Neural cell (in vitro differentiated cells): ENCODE measurements around the gene DMWD. TPM values are rescaled to one million over a fixed set of nuclear protein-coding genes. Genes with fewer than 3 reads are reported as not detected.

Source experiments
- H2AFZ ChIP-seq: fragments of 200-600, 300-800 bp; sonication (generic), shearing (Covaris generic); 2 replicates; pipeline ENCODE4 v1.6.0; 2014; ENCODE audit warnings: low read depth, mild to moderate bottlenecking, antibody characterized with exemption, low read length, moderate library complexity
- H3F3A ChIP-seq: fragments of 200-600 bp; shearing (Covaris generic); 2 replicates; pipeline ENCODE4 v1.6.1; 2016; ENCODE audit warnings: mild to moderate bottlenecking, moderate library complexity, mixed read lengths, antibody characterized with exemption, low read length; ENCODE audit not compliant: insufficient read depth, poor library complexity, severe bottlenecking
- H3K27ac ChIP-seq: fragments of 200-600, 300-800 bp; sonication (generic), shearing (Covaris generic); 2 replicates; pipeline ENCODE4 v1.5.1; 2014; ENCODE audit warnings: mild to moderate bottlenecking, low read length, moderate library complexity
- H3K27me3 ChIP-seq: fragments of 300-800, 200-600 bp; sonication (generic), shearing (Covaris generic); 2 replicates; pipeline ENCODE4 v1.6.0; 2014; ENCODE audit warnings: mild to moderate bottlenecking, low read depth, low read length, moderate library complexity; ENCODE audit not compliant: insufficient read depth
- H3K36me3 ChIP-seq: fragments of 300-800, 200-600 bp; sonication (generic), shearing (Covaris generic); 2 replicates; pipeline ENCODE4 v1.5.1; 2014; ENCODE audit warnings: mild to moderate bottlenecking, antibody characterized with exemption, low read length, moderate library complexity; ENCODE audit not compliant: insufficient read depth
- H3K4me2 ChIP-seq: fragments of 300-800, 200-600 bp; sonication (generic), shearing (Covaris generic); 2 replicates; pipeline ENCODE4 v1.6.0; 2014; ENCODE audit warnings: mild to moderate bottlenecking, low read length
- H3K4me3 ChIP-seq: fragments of 300-800, 200-600 bp; sonication (generic), shearing (Covaris generic); 2 replicates; pipeline ENCODE4 v1.5.1; 2014; ENCODE audit warnings: mild to moderate bottlenecking, low read length, moderate library complexity
- H3K79me2 ChIP-seq: fragments of 200-600 bp; shearing (Covaris generic); replicated peaks from 2 replicates; pipeline ENCODE4 v1.6.0; 2014; ENCODE audit warnings: mild to moderate bottlenecking, low read length, moderate library complexity; ENCODE audit not compliant: insufficient read depth
- H3K9ac ChIP-seq: fragments of 300-800, 200-600 bp; sonication (generic), shearing (Covaris generic); 2 replicates; pipeline ENCODE4 v1.6.1; 2016; ENCODE audit warnings: mild to moderate bottlenecking, low read length, mixed read lengths
- H3K9me2 ChIP-seq: fragments of 200-600 bp; shearing (Covaris generic); 2 replicates; pipeline ENCODE4 v1.6.1; 2016; ENCODE audit warnings: mild to moderate bottlenecking, low read length, mixed read lengths; ENCODE audit not compliant: insufficient read depth
- H3K9me3 ChIP-seq: fragments of 200-600, 300-800 bp; sonication (generic), shearing (Covaris generic); 2 replicates; pipeline ENCODE4 v1.6.1; 2016; ENCODE audit warnings: mild to moderate bottlenecking, mixed run types, low read length, moderate library complexity, mixed read lengths
- H4K20me1 ChIP-seq: fragments of 200-600 bp; shearing (Covaris generic); 2 replicates; pipeline ENCODE4 v1.6.1; 2016; ENCODE audit warnings: mild to moderate bottlenecking, mixed run types; ENCODE audit not compliant: insufficient read depth
- EP300 ChIP-seq: fragments of 450-650 bp; conservative IDR thresholded peaks from 2 replicates; pipeline ENCODE4 v1.6.1; 2014; ENCODE audit warnings: antibody characterized with exemption, mild to moderate bottlenecking, moderate library complexity; ENCODE audit not compliant: poor library complexity, severe bottlenecking
- EZH2 ChIP-seq: fragments of 200-600, 300-800 bp; shearing (Covaris generic), sonication (generic); IDR thresholded peaks from 2 replicates; pipeline ENCODE4 v1.6.1; 2014; ENCODE audit warnings: antibody characterized with exemption, low read length, borderline replicate concordance, mild to moderate bottlenecking; ENCODE audit not compliant: insufficient read depth, poor library complexity, severe bottlenecking
- MXI1 ChIP-seq: fragments of 450-650 bp; conservative IDR thresholded peaks from 2 replicates; pipeline ENCODE4 v1.6.1; 2014; ENCODE audit warnings: antibody characterized with exemption, mild to moderate bottlenecking; ENCODE audit not compliant: poor library complexity, severe bottlenecking
- POLR2AphosphoS5 ChIP-seq: IDR thresholded peaks from 2 replicates; pipeline ENCODE4 v1.6.1; 2012
- RAD21 ChIP-seq: fragments of 450-650 bp; conservative IDR thresholded peaks from 2 replicates; pipeline ENCODE4 v1.6.1; 2014; ENCODE audit warnings: antibody characterized with exemption, mild to moderate bottlenecking, moderate library complexity
- SMC3 ChIP-seq: fragments of 450-650 bp; conservative IDR thresholded peaks from 2 replicates; pipeline ENCODE4 v1.6.1; 2014; ENCODE audit warnings: antibody characterized with exemption, mild to moderate bottlenecking, moderate library complexity; ENCODE audit not compliant: poor library complexity
- TAF1 ChIP-seq: IDR thresholded peaks from 2 replicates; pipeline ENCODE4 v1.6.1; 2012; ENCODE audit warnings: low read depth
- polyA plus RNA-seq: library from polyadenylated mRNA; depleted of rRNA; stranded (reverse); fragments of >200 nt; gene quantifications from 2 replicates; pipeline ENCODE4 v1.2.3, GENCODE V29; 2014
- TF ChIP-seq, protein P1 (sequence below): fragments of 450-650 bp; IDR thresholded peaks from 2 replicates; pipeline ENCODE4 v1.5.1; 2014; ENCODE audit warnings: antibody characterized with exemption, mild to moderate bottlenecking, moderate library complexity; ENCODE audit not compliant: poor library complexity, severe bottlenecking
- TF ChIP-seq, protein P2 (sequence below): IDR thresholded peaks from 2 replicates; pipeline ENCODE4 v1.6.1; 2012; ENCODE audit warnings: borderline replicate concordance

Gene DMWD
- polyA plus RNA-seq, 1 donor from 2014 or later, result 20.4 TPM

DNA sequence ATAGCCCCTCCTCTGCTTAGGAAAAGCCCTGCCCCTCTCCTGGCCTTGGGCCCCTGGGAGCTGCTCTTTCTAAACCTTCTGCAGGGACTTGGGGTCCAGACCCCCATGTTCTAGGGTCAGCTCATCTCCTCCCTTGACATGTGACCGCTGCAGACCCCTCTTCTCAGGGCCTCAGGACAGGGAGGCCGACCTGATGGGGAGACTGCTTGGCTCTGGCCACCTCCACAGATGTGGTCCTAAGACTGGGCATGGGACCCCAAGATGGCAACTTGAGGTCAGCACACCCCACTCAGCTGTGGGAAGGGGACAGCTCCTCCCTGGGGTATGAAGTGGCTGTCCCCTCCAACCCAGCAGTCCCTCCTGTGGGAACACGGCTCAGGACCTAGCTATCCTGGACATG, 19.7 kb downstream of the DMWD start:
- H3K79me2 ChIP-seq, result no peaks in the 10 kb centered on the region
- H3K27ac ChIP-seq, result no peak overlapping the region
- H3K9me3 ChIP-seq, result no peaks in the 10 kb centered on the region
- H3K4me2 ChIP-seq, result no peak overlapping the region
- peaks cover 10% of the 10 kb centered on the region for H3K27me3 ChIP-seq
- no peaks in the 10 kb centered on the region for H3F3A ChIP-seq
- H3K9ac ChIP-seq, result no peak overlapping the region
- H3K9me2 ChIP-seq, result no peaks in the 10 kb centered on the region
- H2AFZ ChIP-seq, result no peak overlapping the region
- TF ChIP-seq MXI1, result no peak
- TF ChIP-seq POLR2AphosphoS5, result no peak
- TF ChIP-seq, protein P1, sequence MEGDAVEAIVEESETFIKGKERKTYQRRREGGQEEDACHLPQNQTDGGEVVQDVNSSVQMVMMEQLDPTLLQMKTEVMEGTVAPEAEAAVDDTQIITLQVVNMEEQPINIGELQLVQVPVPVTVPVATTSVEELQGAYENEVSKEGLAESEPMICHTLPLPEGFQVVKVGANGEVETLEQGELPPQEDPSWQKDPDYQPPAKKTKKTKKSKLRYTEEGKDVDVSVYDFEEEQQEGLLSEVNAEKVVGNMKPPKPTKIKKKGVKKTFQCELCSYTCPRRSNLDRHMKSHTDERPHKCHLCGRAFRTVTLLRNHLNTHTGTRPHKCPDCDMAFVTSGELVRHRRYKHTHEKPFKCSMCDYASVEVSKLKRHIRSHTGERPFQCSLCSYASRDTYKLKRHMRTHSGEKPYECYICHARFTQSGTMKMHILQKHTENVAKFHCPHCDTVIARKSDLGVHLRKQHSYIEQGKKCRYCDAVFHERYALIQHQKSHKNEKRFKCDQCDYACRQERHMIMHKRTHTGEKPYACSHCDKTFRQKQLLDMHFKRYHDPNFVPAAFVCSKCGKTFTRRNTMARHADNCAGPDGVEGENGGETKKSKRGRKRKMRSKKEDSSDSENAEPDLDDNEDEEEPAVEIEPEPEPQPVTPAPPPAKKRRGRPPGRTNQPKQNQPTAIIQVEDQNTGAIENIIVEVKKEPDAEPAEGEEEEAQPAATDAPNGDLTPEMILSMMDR, result no peak
- TF ChIP-seq EP300, result no peak
- no peak for TF ChIP-seq RAD21
- TF ChIP-seq SMC3, result no peak
- no peak for TF ChIP-seq TAF1
- no peak for TF ChIP-seq EZH2
- TF ChIP-seq, protein P2, sequence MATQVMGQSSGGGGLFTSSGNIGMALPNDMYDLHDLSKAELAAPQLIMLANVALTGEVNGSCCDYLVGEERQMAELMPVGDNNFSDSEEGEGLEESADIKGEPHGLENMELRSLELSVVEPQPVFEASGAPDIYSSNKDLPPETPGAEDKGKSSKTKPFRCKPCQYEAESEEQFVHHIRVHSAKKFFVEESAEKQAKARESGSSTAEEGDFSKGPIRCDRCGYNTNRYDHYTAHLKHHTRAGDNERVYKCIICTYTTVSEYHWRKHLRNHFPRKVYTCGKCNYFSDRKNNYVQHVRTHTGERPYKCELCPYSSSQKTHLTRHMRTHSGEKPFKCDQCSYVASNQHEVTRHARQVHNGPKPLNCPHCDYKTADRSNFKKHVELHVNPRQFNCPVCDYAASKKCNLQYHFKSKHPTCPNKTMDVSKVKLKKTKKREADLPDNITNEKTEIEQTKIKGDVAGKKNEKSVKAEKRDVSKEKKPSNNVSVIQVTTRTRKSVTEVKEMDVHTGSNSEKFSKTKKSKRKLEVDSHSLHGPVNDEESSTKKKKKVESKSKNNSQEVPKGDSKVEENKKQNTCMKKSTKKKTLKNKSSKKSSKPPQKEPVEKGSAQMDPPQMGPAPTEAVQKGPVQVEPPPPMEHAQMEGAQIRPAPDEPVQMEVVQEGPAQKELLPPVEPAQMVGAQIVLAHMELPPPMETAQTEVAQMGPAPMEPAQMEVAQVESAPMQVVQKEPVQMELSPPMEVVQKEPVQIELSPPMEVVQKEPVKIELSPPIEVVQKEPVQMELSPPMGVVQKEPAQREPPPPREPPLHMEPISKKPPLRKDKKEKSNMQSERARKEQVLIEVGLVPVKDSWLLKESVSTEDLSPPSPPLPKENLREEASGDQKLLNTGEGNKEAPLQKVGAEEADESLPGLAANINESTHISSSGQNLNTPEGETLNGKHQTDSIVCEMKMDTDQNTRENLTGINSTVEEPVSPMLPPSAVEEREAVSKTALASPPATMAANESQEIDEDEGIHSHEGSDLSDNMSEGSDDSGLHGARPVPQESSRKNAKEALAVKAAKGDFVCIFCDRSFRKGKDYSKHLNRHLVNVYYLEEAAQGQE, result no peak
- no peak overlapping the region for H3K4me3 ChIP-seq
- H4K20me1 ChIP-seq, result no peaks in the 10 kb centered on the region
- no peaks in the 10 kb centered on the region for H3K36me3 ChIP-seq

- Histone ChIP-seq H3K9me2 (no peaks in the 10 kb centered on the region), H3K36me3 (no peaks in the 10 kb centered on the region), H3K4me3 (no peak overlapping the region), H4K20me1 (no peaks in the 10 kb centered on the region), H3K27me3 (peaks cover 16% of the 10 kb centered on the region), H2AFZ (no peak overlapping the region), H3K4me2 (no peak overlapping the region), H3K9ac (no peak overlapping the region), H3K79me2 (no peaks in the 10 kb centered on the region), H3K27ac (no peak overlapping the region), H3K9me3 (no peaks in the 10 kb centered on the region), H3F3A (no peaks in the 10 kb centered on the region)
- no peak for TF ChIP-seq SMC3
- no peak for TF ChIP-seq MXI1
- no peak for TF ChIP-seq POLR2AphosphoS5
- TF ChIP-seq EP300, result no peak
- no peak for TF ChIP-seq RAD21
- TF ChIP-seq, protein P1, result no peak
- TF ChIP-seq, protein P2, result no peak
- no peak for TF ChIP-seq EZH2
- TF ChIP-seq TAF1, result no peak
These were observed 20.4 kb downstream of the DMWD start for GRCh38 chr19:45772130-45772840.
